Measurements from ENCODE around the gene SMARCD1. TPM values are rescaled to one million over a fixed set of nuclear protein-coding genes. Genes with fewer than 3 reads are reported as not detected.
"Not testable (repeated sequence)": the region's sequence is repeated elsewhere in the genome, so short reads cannot be mapped to it uniquely, and the experiment has no call there.

SMARCD1 gene
- total and polyA plus RNA-seq, 10 donors = 17.4 to 85.7 (median 52.6) TPM

GRCh38 chr12:50083301-50083700 is 1.8 kb upstream of the SMARCD1 start:
- Histone ChIP-seq H3K4me3 (no peak overlapping the region), H3K9me3 (no peaks in the 10 kb centered on the region), H3K27ac (peak overlapping the region in 1 of 8 donors; percentile 45), H3K27me3 (replicated peaks in 1 of 7) (peaks cover 0 to 3% (median 0%) of the 10 kb centered on the region in 7 donors), H3K36me3 (peaks cover 0 to 20% (median 14%) of the 10 kb centered on the region in 6 donors), H3K4me1 (peaks cover 0 to 51% (median 35%) of the 10 kb centered on the region in 6 donors)
- TF ChIP-seq POLR2A (IDR thresholded peaks at IDR 0.05) = no peak
- TF ChIP-seq POLR2AphosphoS5 (IDR thresholded peaks at IDR 0.05) = no peak
- intact Hi-C loops (cut with DNase I; ENCODE audit: low total_unique reads) = no loop called here
- WGBS, 5 donors = 85 to 97% (median 94%) methylated on average over 1 of the region's 1 CpG
- peak; percentile 47 for DNase-seq

GRCh38 chr12:50084409-50084774 is 750 bp upstream of the SMARCD1 start:
- intact Hi-C loops (cut with DNase I; ENCODE audit: low total_unique reads) = not testable (repeated sequence)
- DNase-seq = peak; percentile 29

DNA sequence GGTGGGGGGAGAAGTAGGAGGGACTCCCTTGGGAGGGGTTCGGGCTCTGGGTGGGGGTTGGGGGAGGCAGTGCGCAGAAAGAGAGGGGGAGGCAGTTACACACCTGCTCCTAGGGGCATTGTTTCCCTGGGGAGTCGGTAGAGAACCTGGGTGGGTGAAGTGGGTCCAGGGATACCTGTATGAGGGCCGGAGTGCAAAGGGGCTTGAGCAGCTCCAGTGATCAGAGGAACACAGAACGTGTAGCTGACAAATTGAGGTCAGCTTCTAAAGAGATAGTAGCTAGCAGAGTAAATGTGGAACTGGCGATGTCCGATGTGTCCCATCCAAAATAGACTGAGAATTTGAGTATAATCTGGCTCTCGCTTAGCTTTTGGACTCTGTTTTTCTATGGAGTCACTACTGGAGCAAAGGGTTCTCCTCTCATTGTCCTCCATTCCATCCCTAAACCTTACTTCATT is 502 bp downstream of the SMARCD1 start:
- Histone ChIP-seq H3K4me1 (peaks cover 7 to 59% (median 43%) of the 10 kb centered on the region in 6 donors), H3K4me3 (peak overlapping the region; percentile 71 to 97 (median 84)), H3K36me3 (peaks cover 7 to 43% (median 34%) of the 10 kb centered on the region in 6 donors), H3K27me3 (replicated peaks in 1 of 7) (peaks cover 0 to 3% (median 0%) of the 10 kb centered on the region in 7 donors), H3K9me3 (no peaks in the 10 kb centered on the region), H3K27ac (peak overlapping the region; percentile 90 to 99 (median 97))
- WGBS, 5 donors = 10 to 22% (median 15%) methylated on average over 8 of the region's 8 CpGs
- DNase-seq = no peak
- intact Hi-C loops (cut with DNase I; ENCODE audit: low total_unique reads) = loop anchor here (5.0 kb wide), 1 partner anchor 82 kb away; the partner anchor contains the start of gene CERS5
- TF ChIP-seq, protein P1, sequence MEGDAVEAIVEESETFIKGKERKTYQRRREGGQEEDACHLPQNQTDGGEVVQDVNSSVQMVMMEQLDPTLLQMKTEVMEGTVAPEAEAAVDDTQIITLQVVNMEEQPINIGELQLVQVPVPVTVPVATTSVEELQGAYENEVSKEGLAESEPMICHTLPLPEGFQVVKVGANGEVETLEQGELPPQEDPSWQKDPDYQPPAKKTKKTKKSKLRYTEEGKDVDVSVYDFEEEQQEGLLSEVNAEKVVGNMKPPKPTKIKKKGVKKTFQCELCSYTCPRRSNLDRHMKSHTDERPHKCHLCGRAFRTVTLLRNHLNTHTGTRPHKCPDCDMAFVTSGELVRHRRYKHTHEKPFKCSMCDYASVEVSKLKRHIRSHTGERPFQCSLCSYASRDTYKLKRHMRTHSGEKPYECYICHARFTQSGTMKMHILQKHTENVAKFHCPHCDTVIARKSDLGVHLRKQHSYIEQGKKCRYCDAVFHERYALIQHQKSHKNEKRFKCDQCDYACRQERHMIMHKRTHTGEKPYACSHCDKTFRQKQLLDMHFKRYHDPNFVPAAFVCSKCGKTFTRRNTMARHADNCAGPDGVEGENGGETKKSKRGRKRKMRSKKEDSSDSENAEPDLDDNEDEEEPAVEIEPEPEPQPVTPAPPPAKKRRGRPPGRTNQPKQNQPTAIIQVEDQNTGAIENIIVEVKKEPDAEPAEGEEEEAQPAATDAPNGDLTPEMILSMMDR (IDR thresholded peaks at IDR 0.05 in 8 of 11, conservative IDR thresholded peaks at IDR 0.05 in 3 of 11) = no peak
- no peak for TF ChIP-seq POLR2A (IDR thresholded peaks at IDR 0.05)
- no peak for TF ChIP-seq POLR2AphosphoS5 (IDR thresholded peaks at IDR 0.05)

More at GRCh38 chr12:50084409-50084774, 750 bp upstream of the SMARCD1 start:
- Histone ChIP-seq H3K36me3 (peaks cover 0 to 31% (median 21%) of the 10 kb centered on the region in 6 donors), H3K4me3 (peak overlapping the region; percentile 71 to 97 (median 84)), H3K4me1 (peaks cover 7 to 59% (median 43%) of the 10 kb centered on the region in 6 donors), H3K27ac (peak overlapping the region; percentile 90 to 99 (median 97))
- not testable (repeated sequence) for H3K9me3 ChIP-seq; H3K27me3 ChIP-seq (replicated peaks in 1 of 7)
- 36 to 42% (median 39%) methylated on average over 7 of the region's 7 CpGs for WGBS, 5 donors

DNA sequence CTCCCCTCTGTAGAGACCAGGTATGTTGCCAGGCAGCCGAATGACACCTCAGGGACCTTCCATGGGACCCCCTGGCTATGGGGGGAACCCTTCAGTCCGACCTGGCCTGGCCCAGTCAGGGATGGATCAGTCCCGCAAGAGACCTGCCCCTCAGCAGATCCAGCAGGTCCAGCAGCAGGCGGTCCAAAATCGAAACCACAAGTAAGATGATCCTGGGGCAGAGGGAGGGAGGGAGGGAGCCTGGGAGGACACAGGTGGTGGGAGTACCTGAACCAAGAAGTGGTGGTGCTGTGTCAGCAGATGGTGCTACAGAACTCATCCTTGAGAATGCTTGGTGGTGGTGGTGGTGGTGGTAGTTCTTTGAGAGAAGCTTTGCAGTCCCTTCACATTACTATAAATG is 1.0 kb downstream of the SMARCD1 start:
- H3K4me1 ChIP-seq = peaks cover 7 to 54% (median 41%) of the 10 kb centered on the region in 6 donors
- peak overlapping the region in 7 of 8 donors; percentile 74 to 97 (median 88) for H3K4me3 ChIP-seq
- H3K9me3 ChIP-seq = no peaks in the 10 kb centered on the region
- 84 to 93% (median 87%) methylated on average over 5 of the region's 5 CpGs for WGBS, 5 donors
- peaks cover 7 to 48% (median 39%) of the 10 kb centered on the region in 6 donors for H3K36me3 ChIP-seq
- intact Hi-C loops (cut with DNase I; ENCODE audit: low total_unique reads) = loop anchor here (5.0 kb wide), 1 partner anchor 81 kb away; the partner anchor contains the start of gene CERS5
- H3K27me3 ChIP-seq (replicated peaks in 1 of 7) = peaks cover 0 to under 1% (median 0%) of the 10 kb centered on the region in 7 donors
- H3K27ac ChIP-seq = peak overlapping the region in 6 of 8 donors; percentile 95 to 99 (median 98)
- TF ChIP-seq POLR2AphosphoS5 (IDR thresholded peaks at IDR 0.05) = no peak
- TF ChIP-seq POLR2A (IDR thresholded peaks at IDR 0.05) = no peak
- TF ChIP-seq, protein P1 (IDR thresholded peaks at IDR 0.05 in 8 of 11, conservative IDR thresholded peaks at IDR 0.05 in 3 of 11) = no peak
- DNase-seq = peak; percentile 77

DNA sequence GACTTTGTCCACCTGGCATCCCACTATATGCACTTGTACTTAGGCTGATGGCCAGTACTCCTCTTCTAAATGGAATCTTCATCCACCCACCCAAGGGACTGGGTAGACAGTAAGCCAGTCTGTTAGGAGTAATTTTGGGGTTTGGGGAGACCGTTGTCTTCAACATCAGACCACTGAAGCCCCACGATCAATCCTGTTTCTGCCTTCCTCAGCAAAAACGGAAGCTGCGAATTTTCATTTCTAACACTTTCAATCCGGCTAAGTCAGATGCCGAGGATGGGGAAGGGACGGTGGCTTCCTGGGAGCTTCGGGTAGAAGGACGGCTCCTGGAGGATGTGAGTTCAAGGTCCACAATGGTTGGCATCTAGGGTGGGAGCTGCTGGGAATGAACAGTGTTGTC is 2.0 kb downstream of the SMARCD1 start:
- H3K27ac ChIP-seq = peak overlapping the region in 1 of 8 donors; percentile 99
- TF ChIP-seq, protein P1 (IDR thresholded peaks at IDR 0.05 in 8 of 11, conservative IDR thresholded peaks at IDR 0.05 in 3 of 11) = no peak
- TF ChIP-seq POLR2A (IDR thresholded peaks at IDR 0.05) (no peak), POLR2AphosphoS5 (IDR thresholded peaks at IDR 0.05) (no peak)
- peaks cover 7 to 53% (median 41%) of the 10 kb centered on the region in 6 donors for H3K4me1 ChIP-seq
- H3K4me3 ChIP-seq = no peak overlapping the region
- peak; percentile 31 for DNase-seq
- WGBS, 5 donors = 75 to 94% (median 85%) methylated on average over 9 of the region's 9 CpGs
- peaks cover 7 to 58% (median 49%) of the 10 kb centered on the region in 6 donors for H3K36me3 ChIP-seq
- H3K9me3 ChIP-seq = no peaks in the 10 kb centered on the region
- intact Hi-C loops (cut with DNase I; ENCODE audit: low total_unique reads) = loop anchor here (5.0 kb wide), 1 partner anchor 80 kb away; the partner anchor contains the start of gene CERS5
- no peaks in the 10 kb centered on the region for H3K27me3 ChIP-seq (replicated peaks in 1 of 7)
